ENCODE results near the gene DTX1.

The DTX1 gene

DNA sequence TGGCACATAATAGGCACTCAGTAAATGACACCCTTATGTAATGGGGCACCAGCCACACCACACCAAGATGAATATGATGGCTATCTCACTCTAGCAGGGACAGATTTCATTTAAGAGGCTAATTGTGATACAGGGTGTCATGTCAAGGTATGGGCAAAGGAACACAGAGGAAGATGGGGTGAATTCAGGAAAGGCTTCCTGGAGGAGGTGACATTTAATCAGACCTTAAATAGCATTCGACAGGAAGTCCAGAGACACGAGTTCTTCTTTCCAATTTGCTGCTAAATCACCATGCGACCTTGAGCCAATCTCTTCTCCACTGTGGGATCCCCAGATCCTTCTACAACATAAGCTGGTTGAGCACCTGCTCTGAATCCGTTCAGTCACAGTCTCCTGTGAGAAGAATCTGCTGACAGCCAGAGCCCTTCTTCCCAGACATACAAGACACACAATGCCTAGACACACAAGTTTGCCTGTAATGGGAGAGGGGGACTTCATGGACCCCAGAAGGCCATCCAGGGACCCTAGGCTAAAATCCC lies 1.5 kb upstream of the DTX1 start:
- TF ChIP-seq, protein P1, sequence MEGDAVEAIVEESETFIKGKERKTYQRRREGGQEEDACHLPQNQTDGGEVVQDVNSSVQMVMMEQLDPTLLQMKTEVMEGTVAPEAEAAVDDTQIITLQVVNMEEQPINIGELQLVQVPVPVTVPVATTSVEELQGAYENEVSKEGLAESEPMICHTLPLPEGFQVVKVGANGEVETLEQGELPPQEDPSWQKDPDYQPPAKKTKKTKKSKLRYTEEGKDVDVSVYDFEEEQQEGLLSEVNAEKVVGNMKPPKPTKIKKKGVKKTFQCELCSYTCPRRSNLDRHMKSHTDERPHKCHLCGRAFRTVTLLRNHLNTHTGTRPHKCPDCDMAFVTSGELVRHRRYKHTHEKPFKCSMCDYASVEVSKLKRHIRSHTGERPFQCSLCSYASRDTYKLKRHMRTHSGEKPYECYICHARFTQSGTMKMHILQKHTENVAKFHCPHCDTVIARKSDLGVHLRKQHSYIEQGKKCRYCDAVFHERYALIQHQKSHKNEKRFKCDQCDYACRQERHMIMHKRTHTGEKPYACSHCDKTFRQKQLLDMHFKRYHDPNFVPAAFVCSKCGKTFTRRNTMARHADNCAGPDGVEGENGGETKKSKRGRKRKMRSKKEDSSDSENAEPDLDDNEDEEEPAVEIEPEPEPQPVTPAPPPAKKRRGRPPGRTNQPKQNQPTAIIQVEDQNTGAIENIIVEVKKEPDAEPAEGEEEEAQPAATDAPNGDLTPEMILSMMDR (IDR thresholded peaks at IDR 0.05; ENCODE audit: low read length, missing control alignments), result no peak
- H3K4me3 ChIP-seq (replicated peaks; ENCODE audit: low read depth, low read length), result no peak overlapping the region
- no peak for DNase-seq (ENCODE audit: low read depth)

DNA sequence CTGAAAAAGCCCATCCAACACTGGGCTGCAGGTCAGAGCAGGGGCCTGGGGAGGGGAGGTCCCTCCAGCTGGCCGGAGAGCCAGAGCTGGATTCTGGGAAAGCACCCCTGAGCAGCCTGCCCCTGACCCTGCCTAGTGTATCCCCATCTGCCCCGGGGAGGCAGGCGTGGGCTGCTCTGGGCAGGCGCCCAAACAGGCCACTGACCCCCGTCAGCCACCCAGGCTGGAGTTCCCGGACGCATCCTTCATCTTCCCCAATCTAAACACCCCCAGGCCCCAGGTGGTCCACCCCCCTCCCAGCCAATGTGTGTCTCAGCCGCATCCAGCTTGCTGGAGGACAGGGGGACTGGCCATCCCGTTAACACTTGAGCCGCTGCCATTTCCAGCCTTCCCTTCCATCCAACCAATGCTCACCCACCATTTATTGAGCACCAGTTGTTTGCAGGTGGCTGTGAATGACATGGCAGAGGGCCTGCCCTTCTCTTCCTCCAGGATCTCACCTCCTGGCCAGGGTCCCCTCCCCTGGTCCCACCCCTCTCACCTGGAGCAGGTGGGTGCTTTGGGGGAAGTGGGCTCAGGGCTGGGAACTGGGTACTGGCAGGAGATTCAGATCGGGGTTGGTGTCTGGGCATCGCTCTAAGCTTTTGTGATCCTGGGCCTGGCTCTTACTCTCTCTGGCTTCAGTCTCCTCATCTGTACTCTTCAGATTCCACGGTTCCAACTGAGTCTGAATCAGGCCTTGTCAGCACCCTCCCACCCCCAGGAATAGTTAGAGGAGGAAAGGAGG lies 743 bp upstream of the DTX1 start:
- no peak overlapping the region for H3K4me3 ChIP-seq (replicated peaks; ENCODE audit: low read depth, low read length)
- no peak for DNase-seq (ENCODE audit: low read depth)
- TF ChIP-seq, protein P1 (IDR thresholded peaks at IDR 0.05; ENCODE audit: low read length, missing control alignments), result no peak

DNA sequence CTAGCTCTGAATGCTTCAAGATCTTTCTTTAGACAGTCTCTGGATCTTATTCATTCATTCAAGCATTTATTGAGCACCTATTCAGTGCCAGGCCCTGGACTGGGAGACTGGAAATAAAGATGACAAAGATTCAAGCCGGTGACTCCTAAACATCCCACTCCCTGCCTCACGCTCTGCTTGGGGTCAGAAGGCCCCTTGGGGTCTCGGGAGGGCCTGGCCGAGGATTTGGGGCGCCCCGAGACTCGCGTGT lies 224 bp upstream of the DTX1 start:
- DNase-seq (ENCODE audit: low read depth), result no peak
- peak overlapping the region; percentile 42 for H3K4me3 ChIP-seq (replicated peaks; ENCODE audit: low read depth, low read length)
- TF ChIP-seq, protein P1 (IDR thresholded peaks at IDR 0.05; ENCODE audit: low read length, missing control alignments), result no peak

DNA sequence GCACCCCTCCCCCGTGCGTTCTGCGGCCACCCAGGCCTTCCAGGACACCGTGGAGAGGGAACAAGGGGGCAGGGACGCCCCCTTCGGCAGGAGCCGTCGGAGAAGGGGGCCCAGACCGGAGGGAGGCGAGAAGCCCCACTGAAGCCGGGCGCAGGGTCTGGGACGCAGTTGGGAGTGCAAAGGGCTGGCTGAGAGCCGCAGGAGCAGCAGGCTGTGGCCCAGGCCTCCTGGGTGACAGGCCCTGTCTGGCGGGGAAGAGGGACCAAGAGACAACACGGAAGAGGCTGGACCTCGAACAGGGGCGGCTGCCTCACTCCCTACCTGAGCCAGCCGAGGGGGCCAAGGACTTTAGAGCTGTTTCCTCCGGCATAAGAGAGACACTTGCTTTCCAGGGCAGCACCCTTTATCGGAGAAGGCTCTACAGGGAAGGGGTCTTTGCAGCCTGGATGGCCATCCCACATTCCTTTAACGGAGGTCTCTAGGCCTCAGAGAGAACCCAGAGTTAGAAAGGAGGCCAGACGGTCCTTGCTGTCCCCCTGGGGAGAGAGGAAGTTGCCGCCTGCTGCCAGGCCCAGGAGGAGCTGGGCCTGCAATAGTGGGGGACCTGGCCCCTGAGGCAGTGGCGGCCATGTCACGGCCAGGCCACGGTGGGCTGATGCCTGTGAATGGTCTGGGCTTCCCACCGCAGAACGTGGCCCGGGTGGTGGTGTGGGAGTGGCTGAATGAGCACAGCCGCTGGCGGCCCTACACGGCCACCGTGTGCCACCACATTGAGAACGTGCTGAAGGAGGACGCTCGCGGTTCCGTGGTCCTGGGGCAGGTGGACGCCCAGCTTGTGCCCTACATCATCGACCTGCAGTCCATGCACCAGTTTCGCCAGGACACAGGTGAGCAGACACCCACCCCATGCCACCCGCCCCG lies 1.3 kb downstream of the DTX1 start:
- TF ChIP-seq, protein P1 (IDR thresholded peaks at IDR 0.05; ENCODE audit: low read length, missing control alignments), result no peak
- no peak overlapping the region for H3K4me3 ChIP-seq (replicated peaks; ENCODE audit: low read depth, low read length)
- DNase-seq (ENCODE audit: low read depth), result no peak

DNA sequence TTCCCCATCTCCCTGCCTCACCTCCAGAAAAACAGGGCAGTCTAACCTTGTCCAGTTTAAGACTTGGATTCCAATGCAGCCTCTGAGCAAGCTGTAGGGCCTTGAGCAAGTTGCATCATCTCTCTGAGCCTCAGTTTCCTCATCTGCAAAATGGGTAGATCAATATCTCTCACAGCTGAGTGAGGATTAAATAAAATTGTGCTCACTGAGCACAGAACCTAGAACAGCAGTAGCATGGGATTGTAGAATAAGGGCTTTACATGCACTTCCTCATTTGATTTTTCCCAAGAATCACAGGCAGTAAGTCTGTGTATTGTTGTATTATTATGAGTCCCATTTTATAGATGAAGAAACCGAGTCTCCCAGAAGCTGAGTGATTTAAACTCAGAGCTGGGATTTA lies 2.0 kb downstream of the DTX1 start:
- TF ChIP-seq, protein P1 (IDR thresholded peaks at IDR 0.05; ENCODE audit: low read length, missing control alignments), result no peak
- no peak overlapping the region for H3K4me3 ChIP-seq (replicated peaks; ENCODE audit: low read depth, low read length)
- DNase-seq (ENCODE audit: low read depth), result no peak

DNA sequence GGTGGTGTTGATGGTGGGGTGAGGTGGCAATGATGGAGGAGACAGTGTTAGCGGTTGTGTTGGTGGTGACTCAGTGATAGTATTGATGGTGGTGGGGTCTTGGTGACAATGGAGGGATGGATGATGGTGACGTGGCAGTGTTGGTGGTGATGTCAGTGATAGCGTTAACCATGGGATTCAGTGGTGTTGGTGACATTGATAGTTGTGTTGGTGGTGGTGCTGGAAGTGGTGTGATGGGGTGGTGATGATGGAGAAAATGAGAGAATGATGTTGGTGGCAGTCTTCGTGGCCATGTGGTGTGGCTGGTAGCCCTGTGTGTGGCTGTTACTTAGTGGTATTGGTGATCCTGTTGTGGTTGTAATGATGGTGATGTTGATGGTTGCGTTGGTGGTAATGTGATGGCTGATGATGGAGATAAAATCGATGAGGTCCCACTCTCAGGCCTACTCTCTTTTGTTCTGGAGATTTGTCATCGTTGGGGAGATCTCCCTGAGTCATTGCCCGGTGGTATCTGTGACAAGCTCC lies 2.6 kb downstream of the DTX1 start:
- TF ChIP-seq, protein P1 (IDR thresholded peaks at IDR 0.05; ENCODE audit: low read length, missing control alignments), result no peak
- no peak for DNase-seq (ENCODE audit: low read depth)
- no peak overlapping the region for H3K4me3 ChIP-seq (replicated peaks; ENCODE audit: low read depth, low read length)
